CD4-positive, alpha-beta T cell (primary cell): ENCODE results near the gene MS4A4E. TPM values are rescaled to one million over a fixed set of nuclear protein-coding genes. Genes with fewer than 3 reads are reported as not detected.

ENCODE experiments used
- ATAC-seq: fragments of 200-7000 bp; cut with Tn5 transposase; one replicate; pipeline ENCODE4 v1.10.0; 2022; ENCODE audit warnings: mild to moderate bottlenecking; ENCODE audit not compliant: poor library complexity
- CTCF ChIA-PET: fragments of 350-600 bp; sonication (Branson Sonifier 250); formaldehyde crosslinking; loops from one replicate; lab custom pipeline; 2021; ENCODE audit warnings: antibody characterized with exemption, inconsistent platforms; lab: Charles Lee
- POLR2A ChIA-PET: fragments of 350-600 bp; sonication (Branson Sonifier 250); formaldehyde crosslinking; loops from one replicate; lab custom pipeline; 2021; ENCODE audit warnings: antibody characterized with exemption, inconsistent platforms; lab: Charles Lee
- DNase-seq, 14 experiments: peaks; one replicate each; pipeline ENCODE4 v3.0.0-alpha.2; 2013 to 2020; ENCODE audit warnings: mixed read lengths in 2 of 14
- H3K27ac ChIP-seq, 2 donors: one replicate each; pipeline versions ENCODE4 v1.5.1 to v1.7.0; 2013; ENCODE audit warnings: low read length in 2 of 2, low read depth in 1 of 2, mild to moderate bottlenecking in 1 of 2
- H3K27me3 ChIP-seq, 2 experiments: 1 replicate in 1 of 2; 2 replicates in 1 of 2; pipeline versions ENCODE4 v1.6.1 to v1.7.0; 2013; ENCODE audit warnings: low read length in 2 of 2, control low read depth in 1 of 2, mild to moderate bottlenecking in 1 of 2, moderate library complexity in 1 of 2; ENCODE audit not compliant: insufficient read depth in 2 of 2, control insufficient read depth in 1 of 2
- H3K36me3 ChIP-seq: one replicate; pipeline ENCODE4 v1.6.1; 2013; ENCODE audit warnings: low read length, control low read depth; ENCODE audit not compliant: insufficient read depth
- H3K4me1 ChIP-seq: one replicate; pipeline ENCODE4 v1.6.1; 2013; ENCODE audit warnings: low read length, control low read depth; ENCODE audit not compliant: insufficient read depth
- H3K4me3 ChIP-seq: one replicate; pipeline ENCODE4 v1.5.1; 2013; ENCODE audit warnings: mild to moderate bottlenecking, low read length, moderate library complexity
- H3K9me3 ChIP-seq, 2 experiments: 1 replicate in 1 of 2; 2 replicates in 1 of 2; pipeline versions ENCODE4 v1.6.1 to v1.7.0; 2013; ENCODE audit warnings: low read length in 2 of 2, mild to moderate bottlenecking in 2 of 2, control low read depth in 1 of 2, moderate library complexity in 1 of 2; ENCODE audit not compliant: control insufficient read depth in 1 of 2, insufficient read depth in 1 of 2
- H3K27ac Mint-ChIP-seq: one replicate; pipeline ENCODE4 v1.8.0; 2020; ENCODE audit warnings: mixed read lengths
- H3K27me3 Mint-ChIP-seq: one replicate; pipeline ENCODE4 v1.8.0; 2021; ENCODE audit warnings: mixed read lengths
- H3K36me3 Mint-ChIP-seq: one replicate; pipeline ENCODE4 v1.8.0; 2021; ENCODE audit warnings: low read depth, mixed read lengths
- H3K4me1 Mint-ChIP-seq: one replicate; pipeline ENCODE4 v1.8.0; 2021; ENCODE audit warnings: low read depth, mixed read lengths
- H3K4me3 Mint-ChIP-seq: one replicate; pipeline ENCODE4 v1.8.0; 2020; ENCODE audit warnings: mild to moderate bottlenecking, mixed read lengths
- H3K9me3 Mint-ChIP-seq: one replicate; pipeline ENCODE4 v1.8.0; 2020; ENCODE audit warnings: mixed read lengths
- CTCF ChIP-seq: fragments of 200-600 bp; IDR thresholded peaks from one replicate; pipeline ENCODE4 v1.8.0; 2022; ENCODE audit warnings: antibody characterized with exemption, mild to moderate bottlenecking
- intact Hi-C, 2 experiments: fragments of 100-400 bp; cut with DNase I in 1 of 2; cut with micrococcal nuclease in 1 of 2; formaldehyde crosslinking; loops; one replicate each; pipeline versions ENCODE4 v1.15.1 to v1.9.0; 2023 to 2025; cut with DNase I, micrococcal nuclease
- total RNA-seq, 174 experiments: library from RNA in 2 of 174; stranded (reverse) in 2 of 174; gene quantifications; one replicate each; pipeline ENCODE4 v1.2.3 and lab custom pipeline; 2021 to 2026

Gene MS4A4E
- total RNA-seq, 2 experiments from 2014 or later, result not detected

DNA sequence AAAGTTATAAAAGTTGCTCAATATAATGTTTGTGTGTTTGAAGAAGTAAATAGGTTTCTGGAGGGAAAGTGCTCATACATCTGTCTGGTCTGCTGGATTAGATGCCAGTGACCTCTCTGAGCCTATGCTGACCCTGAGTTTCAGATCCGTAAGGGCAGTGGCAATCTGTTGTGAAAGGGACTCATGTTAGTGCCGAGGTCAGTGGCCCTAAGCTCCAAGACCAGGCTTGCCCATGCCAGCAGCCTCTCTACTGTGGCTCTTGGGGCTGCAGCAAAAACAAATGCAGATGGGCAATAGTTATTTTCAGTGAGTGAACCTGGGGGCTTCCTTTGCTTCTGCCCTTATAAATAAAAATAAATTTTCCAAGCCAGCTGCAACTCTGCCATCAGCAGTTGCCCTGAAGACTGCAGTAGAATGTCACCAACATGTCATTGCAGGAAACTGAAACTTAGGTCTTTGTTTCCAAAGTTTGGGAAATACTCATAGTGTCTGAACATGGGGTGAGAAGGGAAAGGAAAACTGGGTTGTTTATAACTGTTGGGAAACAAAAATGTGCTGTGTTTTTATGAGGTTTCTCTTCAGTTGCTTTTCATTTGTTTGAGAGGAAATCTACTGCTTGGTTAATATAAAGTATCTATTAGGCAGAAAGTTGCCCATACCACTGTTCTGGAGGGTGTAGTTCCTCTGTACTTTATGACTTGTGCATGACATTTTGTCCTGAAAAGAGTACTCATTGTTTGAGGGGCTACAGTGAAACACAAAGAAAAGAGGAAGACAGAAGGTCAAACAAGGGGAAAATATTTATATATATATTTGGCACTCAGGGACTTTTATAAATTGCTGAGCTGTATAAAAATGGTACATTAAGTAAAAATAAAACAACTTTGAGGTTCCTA is 9.5 kb upstream of the MS4A4E start:
- Mint-ChIP-seq H3K9me3 (no peaks in the 10 kb centered on the region), H3K27ac (no peak overlapping the region), H3K36me3 (no peaks in the 10 kb centered on the region), H3K4me1 (no peaks in the 10 kb centered on the region), H3K27me3 (peaks cover 17% of the 10 kb centered on the region), H3K4me3 (no peak overlapping the region)
- no peak for TF ChIP-seq CTCF
- H3K27ac ChIP-seq, result no peak overlapping the region
- CTCF ChIA-PET, result no interaction called here
- no peak for ATAC-seq
- no peaks in the 10 kb centered on the region for H3K4me1 ChIP-seq
- H3K4me3 ChIP-seq, result no peak overlapping the region
- H3K36me3 ChIP-seq, result no peaks in the 10 kb centered on the region
- intact Hi-C loops, result loop anchor here in 1 of 2 experiments (2.0 kb wide), 1 partner anchor 430 kb away; no protein-coding TSS in a partner anchor
- POLR2A ChIA-PET, result no interaction called here
- peaks cover 9 to 12% of the 10 kb centered on the region in 2 experiments for H3K9me3 ChIP-seq
- no peak for DNase-seq
- peaks cover 0 to 7% of the 10 kb centered on the region in 2 experiments for H3K27me3 ChIP-seq

DNA sequence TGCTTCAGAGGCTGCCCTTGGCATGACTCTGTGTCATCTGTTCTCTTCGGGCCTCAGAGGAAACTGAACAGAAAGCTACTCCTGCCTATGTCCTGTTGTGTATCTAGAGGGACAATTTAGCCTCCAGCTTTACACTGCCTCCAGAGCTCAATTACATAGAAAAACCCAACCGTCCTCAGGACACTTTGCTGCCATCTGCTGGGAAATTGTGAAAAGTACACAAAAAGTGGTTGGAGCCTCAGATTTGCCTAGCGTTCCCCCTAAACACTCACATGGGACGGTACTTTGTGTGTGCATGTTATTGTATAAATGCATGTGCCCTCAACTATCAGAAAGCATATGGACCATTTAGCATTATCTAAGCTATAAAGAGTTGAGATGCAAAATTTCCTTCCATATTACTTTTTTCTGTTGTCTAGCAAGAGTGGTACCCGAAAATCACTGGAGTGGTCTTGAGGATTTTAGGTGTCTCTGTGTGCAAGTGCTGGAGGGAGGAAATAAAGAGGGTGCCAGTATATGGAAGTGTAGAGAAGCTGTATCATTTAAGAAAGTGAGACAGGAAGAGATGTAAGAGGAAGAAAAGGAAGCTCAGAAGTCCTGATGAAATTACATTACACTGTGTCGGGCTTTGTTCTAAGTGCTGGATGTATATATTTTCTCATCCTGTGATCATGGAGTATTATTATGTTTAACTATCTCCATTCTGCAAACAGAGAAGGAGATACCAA is 8.7 kb upstream of the MS4A4E start:
- Histone ChIP-seq H3K27ac (no peak overlapping the region), H3K4me3 (no peak overlapping the region), H3K9me3 (peaks cover 9 to 12% of the 10 kb centered on the region in 2 experiments), H3K36me3 (no peaks in the 10 kb centered on the region), H3K27me3 (peaks cover 0 to 7% of the 10 kb centered on the region in 2 experiments), H3K4me1 (no peaks in the 10 kb centered on the region)
- Mint-ChIP-seq H3K4me1 (no peaks in the 10 kb centered on the region), H3K27ac (no peak overlapping the region), H3K9me3 (no peaks in the 10 kb centered on the region), H3K4me3 (no peak overlapping the region), H3K36me3 (no peaks in the 10 kb centered on the region), H3K27me3 (peaks cover 17% of the 10 kb centered on the region)
- ChIA-PET CTCF (interaction anchor here (1.0 kb wide), 2 partner anchors 49 to 133 kb away, joined by 3 read pairs; no protein-coding TSS in a partner anchor), POLR2A (interaction anchor here (0.7 kb wide), 1 partner anchor 1620 kb away, joined by 3 read pairs; no protein-coding TSS in a partner anchor)
- DNase-seq (peak in 3 of 14 experiments; percentile 4 to 49 (median 11)), ATAC-seq (no peak)
- peak; percentile 55 for TF ChIP-seq CTCF
- intact Hi-C loops, result loop anchor here (2.0 kb wide), 1 partner anchor 429 kb away; no protein-coding TSS in a partner anchor

DNA sequence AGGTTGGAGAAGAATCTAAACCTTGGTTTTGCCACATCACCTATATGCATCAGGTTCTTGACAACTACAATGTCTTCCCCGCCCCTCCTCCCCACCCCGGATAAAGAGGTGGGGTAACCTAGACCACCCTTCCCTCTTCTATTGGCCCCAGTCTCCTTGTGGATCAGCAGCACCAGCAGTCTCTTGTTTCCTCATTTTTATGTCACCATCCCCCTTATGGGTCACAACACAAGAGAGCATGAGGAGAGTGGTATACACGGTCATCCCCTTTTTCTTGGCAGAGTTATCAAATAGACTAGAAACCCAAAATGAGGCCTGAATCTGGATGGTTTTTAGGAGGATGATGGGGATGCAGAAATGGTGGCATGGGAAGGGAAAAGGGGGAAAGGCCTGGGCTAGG is 1.2 kb downstream of the MS4A4E start:
- peaks cover 6% of the 10 kb centered on the region for H3K27me3 Mint-ChIP-seq
- H3K4me1 ChIP-seq, result no peaks in the 10 kb centered on the region
- H3K27ac Mint-ChIP-seq, result no peak overlapping the region
- no peak overlapping the region for H3K4me3 ChIP-seq
- CTCF ChIA-PET, result no interaction called here
- intact Hi-C loops, result no loop called here
- H3K27ac ChIP-seq, result no peak overlapping the region
- no peaks in the 10 kb centered on the region for H3K36me3 ChIP-seq
- no peaks in the 10 kb centered on the region for H3K9me3 ChIP-seq
- DNase-seq (no peak), ATAC-seq (no peak)
- H3K4me1 Mint-ChIP-seq, result no peaks in the 10 kb centered on the region
- H3K9me3 Mint-ChIP-seq, result no peaks in the 10 kb centered on the region
- peaks cover 0 to 3% of the 10 kb centered on the region in 2 experiments for H3K27me3 ChIP-seq
- no peak overlapping the region for H3K4me3 Mint-ChIP-seq
- POLR2A ChIA-PET, result no interaction called here
- H3K36me3 Mint-ChIP-seq, result no peaks in the 10 kb centered on the region
- TF ChIP-seq CTCF, result no peak
